Measurements from ENCODE around the gene CALML3.

The CALML3 gene

DNA sequence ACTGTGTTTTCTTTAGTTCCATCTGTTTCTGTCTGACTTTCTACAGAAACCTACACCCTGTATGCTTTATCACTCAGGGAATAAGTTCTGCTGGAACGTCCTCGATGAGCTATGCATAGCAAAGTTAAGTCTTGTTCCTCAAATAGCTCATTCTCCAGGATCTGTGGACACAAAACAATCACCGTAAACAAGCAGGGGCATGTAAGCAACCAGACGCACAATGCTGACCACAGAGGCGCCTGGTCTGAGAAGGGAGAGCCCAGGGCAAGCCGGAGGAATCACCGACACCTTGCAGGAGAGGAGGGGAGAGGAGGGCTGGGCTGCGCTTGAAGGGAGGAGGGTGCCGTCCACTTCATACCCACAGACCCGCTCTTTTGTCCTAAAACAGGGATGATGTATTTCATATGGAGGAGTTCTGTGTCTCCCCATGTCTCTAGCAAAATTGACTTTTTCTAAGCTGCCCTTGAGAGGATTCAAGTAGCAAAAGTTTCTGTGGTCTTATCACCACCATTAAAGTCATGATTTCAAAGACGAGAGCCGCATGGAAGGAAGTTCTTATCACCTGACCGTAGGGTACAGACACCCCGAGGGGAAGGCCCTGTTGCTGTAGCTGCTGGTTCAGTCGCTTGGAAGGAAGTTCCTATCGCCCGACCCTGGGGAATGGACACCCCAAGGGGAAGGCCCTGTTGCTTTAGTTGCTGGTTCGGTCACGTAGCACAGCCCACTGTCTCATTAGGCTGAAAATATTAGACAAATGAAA lies 14.3 kb downstream of the CALML3 start:
- DNase-seq (ENCODE audit: low read depth), result no peak

DNA sequence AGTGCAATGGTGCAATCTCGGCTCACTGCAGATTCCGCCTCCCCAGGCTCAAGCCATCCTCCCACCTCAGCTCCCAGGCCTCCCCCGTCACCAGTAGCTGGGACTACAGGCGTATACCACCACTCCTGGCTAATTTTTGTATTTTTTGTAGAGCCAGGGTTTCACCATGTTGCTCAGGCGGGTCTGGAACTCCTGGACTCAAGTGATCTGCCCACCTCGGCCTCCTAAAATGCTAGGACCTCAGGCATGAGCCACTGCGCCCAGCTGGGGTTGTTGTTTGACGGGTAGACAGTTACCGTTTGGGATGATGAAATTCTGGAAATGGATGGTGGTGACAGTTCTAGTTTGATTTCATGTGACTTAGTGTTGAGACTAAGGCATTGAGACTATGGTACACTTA lies 15.3 kb downstream of the CALML3 start:
- DNase-seq (ENCODE audit: low read depth), result no peak

DNA sequence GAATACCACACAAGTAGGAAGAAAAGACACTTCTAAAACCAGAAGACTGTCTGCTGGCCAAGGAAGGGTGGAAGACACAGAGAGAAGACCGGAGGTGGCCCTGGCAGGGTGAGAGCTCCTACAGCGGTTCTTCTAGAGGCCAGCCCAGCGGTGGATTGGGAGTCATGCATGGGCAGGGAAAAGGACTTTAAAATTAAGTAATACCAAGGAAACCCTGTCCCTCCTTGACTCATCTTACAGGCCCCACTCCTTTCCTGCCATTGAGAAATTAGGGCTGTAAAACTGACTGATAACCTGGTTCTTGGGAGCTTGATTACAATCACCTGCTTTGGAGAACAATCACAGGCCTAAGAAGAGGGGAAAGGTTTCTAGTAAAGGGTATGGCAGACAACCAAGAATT lies 16.1 kb downstream of the CALML3 start:
- no peak for DNase-seq (ENCODE audit: low read depth)

DNA sequence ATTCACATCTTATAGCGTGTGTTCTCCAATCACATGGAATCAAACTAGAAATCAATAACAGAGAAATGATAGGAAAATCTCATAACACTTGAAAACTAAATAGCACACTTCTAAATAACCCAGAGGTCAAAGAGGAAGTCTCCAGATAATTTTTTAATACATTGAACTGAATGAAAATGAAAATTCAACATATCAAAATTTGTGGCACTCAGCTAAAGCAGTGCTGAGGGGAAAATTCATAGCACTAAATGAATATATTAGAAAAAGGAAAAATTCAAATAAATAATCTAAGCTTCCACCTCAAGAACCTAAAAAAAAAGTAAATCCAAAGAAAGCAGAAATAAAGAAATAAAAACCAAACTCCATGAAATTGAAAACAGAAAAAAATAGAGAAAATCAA lies 17.3 kb downstream of the CALML3 start:
- DNase-seq (ENCODE audit: low read depth), result no peak

DNA sequence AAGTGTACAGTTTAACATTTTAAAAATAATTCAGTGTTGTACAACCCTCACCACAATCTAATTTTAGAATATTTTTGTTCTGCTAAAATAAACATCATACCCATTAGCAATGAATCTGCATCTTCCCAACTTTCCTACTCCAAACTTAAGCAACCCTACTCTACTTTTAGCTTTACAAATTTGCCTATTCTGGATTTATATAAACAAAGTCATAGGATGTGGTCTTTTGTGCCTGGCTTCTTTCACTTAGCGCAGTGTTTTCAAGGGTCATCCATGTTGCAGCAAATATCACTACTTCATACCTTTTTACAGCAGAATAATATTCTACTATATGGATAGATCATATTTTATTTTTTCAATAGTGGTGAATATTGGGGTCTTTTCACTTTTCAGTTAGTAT lies 18.9 kb downstream of the CALML3 start:
- peak; percentile 51 for DNase-seq (ENCODE audit: low read depth)

DNA sequence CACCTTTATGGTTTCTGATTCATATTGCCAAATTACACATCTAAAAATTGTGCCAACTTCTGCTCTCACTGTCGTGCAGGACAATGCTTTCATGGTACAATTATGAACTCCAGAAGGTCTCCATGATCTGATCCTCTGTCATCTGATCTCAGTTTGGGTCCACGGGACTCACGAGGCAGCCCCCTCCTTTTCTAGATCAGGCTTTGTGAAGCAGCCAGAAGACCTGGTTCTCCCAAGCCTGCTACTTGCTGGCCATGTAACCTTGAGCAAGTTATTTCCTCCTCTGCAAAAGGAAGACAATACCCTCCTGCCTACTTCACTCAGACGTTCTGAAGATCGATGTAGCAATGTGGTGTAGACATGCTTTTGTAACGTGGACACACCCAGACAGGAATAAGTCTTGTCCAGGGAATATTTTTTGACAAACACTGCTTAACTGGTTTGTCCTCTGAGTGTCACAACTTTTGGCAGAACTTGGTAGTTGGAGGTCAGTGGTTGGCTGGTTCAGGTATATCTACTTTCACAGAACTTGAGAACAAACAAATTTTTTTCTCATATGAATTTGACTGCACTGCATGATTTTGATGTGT lies 19.6 kb downstream of the CALML3 start:
- DNase-seq (ENCODE audit: low read depth), result no peak

DNA sequence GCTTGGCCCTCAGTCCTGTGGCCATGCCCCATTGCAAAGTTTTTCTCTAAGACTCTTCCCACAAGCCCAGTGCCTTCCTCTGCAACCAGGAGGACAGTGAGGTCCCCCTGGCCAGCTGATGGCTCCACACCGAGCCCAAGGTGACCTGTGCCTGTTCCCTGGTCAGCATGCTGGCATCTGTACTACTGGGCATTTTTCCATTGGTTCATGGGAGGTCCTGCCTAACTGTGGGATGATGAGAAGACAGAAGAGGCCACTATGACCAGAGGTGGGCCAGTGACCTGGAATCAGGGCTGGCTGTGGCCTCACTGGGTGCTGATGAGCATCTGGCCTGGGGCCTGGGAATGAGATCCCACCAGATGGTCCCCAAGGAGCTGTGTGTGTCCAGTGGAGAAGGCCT lies 20.2 kb downstream of the CALML3 start:
- no peak for DNase-seq (ENCODE audit: low read depth)

DNA sequence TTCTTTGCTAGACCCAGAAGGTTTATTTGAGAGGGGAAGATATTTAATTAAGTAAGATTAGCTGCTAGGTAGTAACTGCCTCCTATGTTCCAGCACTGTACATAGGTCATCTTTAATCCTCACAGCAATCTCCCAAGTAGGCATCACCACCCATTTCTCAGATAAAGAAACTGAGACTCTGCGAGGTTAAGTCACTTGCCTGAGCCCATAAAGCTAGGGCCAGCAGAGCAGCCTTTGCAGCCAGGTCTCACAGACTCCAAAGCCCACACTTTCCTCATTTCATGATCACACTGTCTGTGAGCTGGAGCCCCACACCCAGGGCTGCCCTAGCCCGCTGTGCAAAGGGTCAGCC lies 20.6 kb downstream of the CALML3 start:
- DNase-seq (ENCODE audit: low read depth), result no peak

DNA sequence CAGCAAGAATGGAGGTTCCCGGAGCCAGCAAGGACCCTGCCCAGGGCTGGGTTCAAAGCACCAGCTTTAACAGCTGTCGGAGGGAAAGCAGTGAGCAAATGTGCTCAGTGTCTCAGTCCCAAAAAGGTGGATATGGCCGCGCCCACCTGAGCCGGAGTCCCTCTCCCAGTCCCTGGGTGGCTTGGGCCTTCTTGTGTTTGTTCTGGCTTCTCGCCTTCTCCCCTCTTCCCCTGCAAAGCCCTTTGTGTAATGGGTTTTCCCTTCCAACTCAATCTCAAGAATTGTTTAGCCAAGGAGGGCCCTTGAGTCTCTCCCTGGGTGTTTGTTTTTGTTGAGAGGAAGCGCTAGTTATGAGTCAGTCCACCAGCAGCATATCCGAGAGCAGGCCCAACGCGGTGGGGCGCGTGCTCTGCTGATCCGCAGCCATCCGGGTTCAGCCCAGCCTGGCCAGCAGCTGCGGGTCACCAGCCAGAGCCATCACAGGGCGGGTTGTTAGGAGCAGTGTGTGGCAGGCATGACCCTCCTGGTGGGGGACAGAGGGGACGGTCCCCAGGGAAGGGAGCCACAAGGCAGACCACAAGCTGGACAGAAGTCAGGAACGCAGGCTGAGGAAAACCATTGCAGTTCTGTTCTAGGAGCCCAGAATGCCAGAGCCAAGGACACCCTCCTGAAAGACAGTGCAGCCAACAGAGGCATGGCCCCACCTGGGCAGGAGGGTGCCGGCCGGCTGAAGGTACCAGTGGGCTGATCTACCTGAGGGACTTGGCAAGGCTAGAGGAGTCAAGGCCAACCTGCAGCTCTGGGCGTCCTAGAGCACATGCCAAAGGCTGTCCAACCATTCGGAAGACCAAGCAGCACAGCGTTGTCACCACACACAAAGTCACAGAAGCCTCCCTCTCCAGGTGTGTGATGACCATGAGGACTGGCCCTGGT lies 21.3 kb downstream of the CALML3 start:
- peak; percentile 80 for DNase-seq (ENCODE audit: low read depth)

DNA sequence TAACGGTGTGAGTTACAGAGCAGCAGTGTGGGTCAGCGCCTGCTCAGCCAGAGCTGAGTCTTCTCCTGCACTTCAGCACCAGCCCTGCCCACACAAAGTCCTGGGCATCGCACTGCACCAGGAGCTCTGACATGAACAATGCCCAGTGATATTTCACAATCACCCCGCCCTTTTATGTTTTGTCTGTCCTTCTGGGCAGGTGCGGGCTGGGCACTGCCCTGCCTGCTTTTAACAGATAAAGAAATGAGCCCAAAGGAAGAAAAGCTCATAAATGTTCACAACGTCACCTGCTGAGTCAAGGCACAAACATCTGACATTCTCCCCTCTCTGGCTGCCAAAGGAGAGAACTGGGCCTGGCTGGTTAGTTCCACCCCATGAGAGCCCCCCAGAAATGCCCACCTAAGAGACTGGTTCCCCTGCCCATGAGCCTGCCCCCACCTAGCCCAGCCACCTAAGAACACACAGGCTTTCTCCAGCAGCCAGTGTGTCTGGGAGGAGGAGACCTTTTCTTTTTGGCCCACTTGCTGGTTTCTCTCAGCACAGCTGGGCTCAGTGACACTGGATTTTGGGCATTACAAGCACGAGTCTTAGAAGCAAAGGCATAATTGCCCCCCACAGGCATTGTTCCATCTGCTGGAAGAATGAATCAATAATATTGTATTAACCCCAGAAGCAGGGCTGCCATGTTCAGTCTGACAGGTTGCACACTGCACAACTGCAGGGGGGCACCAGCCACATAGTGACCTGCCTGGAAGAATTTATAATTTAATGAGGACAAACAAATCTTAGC lies 22.3 kb downstream of the CALML3 start:
- DNase-seq (ENCODE audit: low read depth), result no peak

DNA sequence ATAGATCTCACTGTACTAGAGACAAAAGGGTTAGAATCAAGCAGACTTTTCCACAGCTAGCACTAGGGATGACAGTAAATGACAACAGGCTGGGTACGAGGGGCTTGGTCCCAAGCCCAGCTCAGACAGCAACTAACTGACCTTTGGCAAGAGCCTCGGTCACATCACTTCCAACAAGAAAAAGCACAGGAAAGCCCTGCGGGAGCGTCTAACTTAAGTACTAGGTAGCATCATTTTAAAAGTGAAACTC lies 22.8 kb downstream of the CALML3 start:
- no peak for DNase-seq (ENCODE audit: low read depth)

DNA sequence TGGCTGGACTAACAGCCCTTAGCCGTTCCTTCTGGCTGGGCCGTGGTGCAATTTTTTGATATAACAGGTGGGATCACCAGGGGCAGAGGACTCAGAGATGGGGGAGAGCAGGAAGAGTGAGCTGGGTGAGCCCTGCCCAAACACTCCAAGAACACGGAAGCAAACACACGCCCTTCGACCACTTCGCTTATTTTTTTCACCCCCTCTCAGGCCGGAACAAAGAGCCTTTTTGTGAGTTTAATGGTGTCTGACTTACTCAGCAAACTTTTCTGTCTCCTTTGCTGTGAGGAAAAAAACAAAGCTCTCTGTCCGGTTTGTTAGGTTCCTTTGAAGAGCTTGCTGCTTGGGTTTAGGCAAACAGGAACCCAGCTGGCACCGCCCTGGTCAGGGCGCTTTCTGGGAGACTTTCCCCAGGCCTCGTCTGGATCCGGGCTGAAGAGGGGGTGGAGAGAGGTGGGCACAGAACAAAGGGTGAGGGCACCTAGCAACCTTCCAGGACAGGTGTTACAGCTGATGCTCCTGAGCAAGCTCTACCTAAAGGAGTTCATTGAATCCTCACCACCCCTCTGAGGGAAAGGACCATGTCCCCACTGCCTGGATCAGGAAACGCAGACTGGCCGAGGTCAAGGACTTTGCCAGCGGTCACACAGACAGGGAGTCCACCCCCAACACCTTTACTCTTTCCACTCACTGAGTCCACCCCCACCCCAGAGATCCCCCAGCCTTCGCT lies 23.3 kb downstream of the CALML3 start:
- DNase-seq (ENCODE audit: low read depth), result no peak

DNA sequence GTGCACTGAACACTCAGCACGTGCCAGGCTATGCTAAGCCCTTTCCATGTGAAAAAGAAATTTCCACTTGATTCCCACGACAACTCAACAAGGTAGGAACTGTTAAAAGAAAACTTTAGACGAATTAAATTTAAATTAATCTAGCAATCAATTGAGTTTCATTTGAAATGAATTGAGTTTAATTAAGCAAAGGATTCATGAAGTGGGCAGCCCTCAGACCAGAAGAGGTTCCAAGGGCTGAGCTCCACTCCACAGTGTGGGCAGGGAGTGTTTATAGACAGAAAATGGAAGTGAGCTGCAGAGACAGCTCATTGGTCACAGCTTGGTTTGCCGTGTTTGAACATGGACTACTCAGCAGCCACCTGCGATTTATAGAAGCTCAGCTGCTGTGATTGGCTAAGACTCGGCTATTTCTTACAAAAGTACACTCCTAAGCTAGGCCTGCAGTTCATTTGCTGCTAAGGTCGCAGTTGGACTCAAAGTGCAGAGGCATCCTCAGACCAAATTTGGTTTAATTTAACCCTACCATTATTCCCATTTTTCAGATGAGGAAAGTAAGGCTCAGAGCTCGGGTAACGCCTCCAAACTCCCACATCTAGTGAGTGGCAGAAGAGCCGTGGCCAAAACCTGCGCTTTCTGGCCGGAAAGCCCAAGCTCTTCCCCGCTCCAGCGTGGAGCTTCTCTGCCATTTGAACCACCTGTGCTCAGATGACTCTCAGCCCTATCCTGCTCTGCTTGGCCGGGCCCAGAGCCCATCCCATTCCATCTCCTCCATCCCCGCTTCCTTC lies 24.9 kb downstream of the CALML3 start:
- no peak for DNase-seq (ENCODE audit: low read depth)

DNA sequence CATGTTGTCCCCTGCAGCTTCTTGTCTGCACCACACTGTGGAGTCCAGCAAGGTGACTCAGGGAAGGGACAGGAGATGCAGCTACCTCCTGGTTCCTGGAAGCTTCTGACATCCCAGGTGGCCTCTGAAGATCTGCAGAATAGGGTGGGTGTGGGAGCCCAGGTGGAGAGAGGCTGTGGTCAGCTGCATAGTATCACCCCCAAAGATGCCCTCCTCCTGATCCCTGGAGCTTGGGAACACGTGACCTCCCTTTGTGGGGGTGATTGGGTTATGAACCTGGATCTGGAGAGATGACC lies 25.4 kb downstream of the CALML3 start:
- no peak for DNase-seq (ENCODE audit: low read depth)

DNA sequence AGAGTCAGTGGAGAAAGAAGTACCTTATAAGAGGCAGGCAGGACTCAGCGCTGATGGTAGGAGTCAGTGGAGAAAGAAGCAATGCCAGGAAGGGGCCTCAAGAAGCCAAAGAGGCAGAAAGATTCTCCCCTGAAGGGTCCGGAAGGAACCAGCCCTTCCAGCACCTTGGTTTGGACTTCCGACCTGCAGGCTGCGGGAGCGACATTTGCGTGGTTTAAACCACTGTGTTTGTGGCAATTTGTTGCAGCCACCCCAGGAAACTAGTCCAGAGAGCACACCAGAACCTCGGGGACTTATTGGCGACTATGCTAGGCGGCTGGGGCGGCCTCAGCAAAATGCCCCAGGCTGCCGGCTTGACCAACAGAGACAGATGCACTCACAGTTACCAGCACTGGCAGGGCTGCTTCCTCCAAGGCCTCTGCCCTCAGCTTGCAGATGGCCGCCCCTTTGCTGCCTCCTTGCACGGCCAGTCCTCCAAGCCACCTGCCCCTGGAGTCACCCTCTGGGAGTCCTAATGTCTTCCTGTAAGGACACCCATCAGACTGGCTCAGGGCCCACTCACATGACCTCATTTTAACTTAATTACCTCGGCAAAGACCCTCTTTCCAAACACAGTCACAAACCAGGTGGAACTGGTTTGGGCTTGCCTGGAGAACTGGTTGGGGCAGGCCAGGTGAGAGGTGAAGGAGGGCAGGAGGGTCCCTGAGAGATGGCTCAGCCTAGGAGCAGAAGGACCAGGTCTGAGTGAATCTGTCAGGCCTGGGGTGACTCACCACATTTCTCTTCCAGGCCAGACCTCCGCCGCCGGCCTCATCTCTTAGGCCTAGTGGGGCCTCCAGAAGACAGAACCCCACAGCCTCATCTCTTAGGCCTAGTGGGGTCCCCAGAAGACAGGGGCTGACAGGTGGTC lies 26.1 kb downstream of the CALML3 start:
- DNase-seq (ENCODE audit: low read depth), result no peak

DNA sequence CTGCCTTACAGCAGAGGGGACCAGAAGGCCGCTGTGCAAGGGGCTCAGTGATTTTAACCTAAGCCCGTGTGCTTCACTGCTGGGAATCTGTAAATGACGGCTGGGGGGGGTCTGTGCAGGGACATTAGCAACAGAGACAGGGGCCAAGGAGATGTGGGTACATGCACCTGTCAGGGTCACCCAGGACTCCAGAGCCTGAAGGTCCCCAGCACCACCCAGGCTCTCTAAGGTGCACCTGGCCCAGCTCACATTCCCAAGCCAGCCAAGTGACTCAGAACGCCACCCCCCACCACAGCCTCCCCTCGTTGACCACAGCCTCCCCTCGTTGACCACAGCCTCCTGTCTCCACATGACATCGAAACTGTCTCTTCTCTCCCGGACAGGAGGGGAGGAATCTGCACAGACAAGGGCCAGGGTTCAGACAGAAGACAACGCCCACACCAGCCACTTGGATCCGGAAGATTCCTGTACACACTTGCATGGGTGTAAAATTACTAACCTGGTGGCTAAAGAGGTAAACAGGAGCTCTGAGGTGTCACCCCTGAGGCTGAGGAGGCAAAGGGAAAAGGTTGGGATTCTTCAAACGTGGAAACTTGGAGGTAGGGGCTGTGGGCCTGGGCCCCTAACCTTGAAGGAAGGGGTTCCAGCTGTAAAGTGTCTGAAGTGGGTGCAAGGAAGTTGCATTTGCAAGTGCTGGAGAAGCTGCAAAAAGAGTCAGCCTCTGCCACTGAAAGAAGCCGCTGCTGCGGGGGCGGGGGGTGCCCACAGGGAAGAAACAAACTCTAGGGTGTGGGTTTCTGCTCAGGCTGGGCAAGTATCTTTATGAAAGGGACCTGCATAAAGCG lies 27.0 kb downstream of the CALML3 start:
- DNase-seq (ENCODE audit: low read depth), result no peak

DNA sequence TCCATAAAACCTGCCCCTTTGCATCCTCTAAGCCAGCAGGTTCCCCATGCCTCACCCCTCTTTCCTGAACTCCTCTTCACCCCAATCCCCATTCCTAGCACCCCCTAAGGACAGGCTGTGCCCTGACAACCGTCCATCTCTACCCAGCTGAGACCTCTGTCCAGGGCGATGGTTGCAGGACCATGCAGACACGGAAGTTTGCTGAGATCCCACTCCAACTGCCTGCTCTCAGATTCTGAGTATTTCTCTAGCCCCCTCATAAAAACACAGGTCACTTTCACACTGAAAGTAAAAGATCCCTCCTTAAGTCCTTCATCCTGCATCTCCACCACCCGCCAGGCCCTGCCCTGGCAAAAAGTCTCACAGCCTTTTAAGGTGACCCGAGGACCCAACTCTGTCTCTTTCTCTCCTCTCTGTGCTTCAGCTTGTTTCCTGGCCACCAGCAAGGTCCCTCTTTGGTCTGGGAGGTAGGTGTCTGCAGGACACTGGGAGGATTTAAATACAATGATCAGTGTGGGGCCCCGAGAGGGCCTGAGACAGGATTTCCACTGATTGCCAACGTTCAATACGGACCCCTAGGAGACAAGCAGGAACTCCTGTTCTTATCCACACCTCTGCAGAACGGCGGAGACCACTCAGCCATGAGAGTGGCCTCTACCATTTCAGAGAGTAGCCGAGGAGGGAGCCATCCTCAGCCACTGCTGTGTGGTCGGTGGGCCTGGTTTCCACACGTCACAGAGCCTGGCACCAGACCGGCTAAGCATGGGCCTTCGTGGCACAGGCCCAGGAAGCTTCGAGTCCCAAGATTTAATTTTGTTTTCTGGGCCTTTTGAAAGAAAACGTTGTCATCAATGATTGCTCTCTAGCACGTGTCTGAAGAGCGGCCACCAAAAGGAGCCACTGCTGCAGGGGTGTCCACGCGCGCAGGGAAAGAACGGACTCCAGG lies 27.9 kb downstream of the CALML3 start:
- no peak for DNase-seq (ENCODE audit: low read depth)

All from stromal cell of bone marrow (primary cell).